IMR-90 (cell line): ENCODE measurements around the gene IWS1. TPM values are rescaled to one million over a fixed set of nuclear protein-coding genes. Genes with fewer than 3 reads are reported as not detected.

Source experiments
- ATAC-seq: fragments of 200-7000 bp; cut with Tn5 transposase; 2 replicates; pipeline ENCODE4 v1.9.1; 2020; ENCODE audit warnings: low read depth, mild to moderate bottlenecking, moderate library complexity
- BruUV-seq: library from RNA; stranded (reverse); fragments of 400-500 nt; replicated peaks from 2 replicates; lab custom pipeline; 2021; lab: Mats Ljungman, UMichigan
- CTCF ChIA-PET: fragments of 300-600 bp; formaldehyde crosslinking; extraction: SDS; loops from one replicate; lab custom pipeline; 2021; ENCODE audit warnings: antibody characterized with exemption; lab: Yijun Ruan, JAX
- POLR2A ChIA-PET: fragments of 300-600 bp; sonication (Branson Sonifier 250); formaldehyde crosslinking; loops from one replicate; lab custom pipeline; 2022; ENCODE audit warnings: antibody characterized with exemption; ENCODE audit not compliant: unreplicated experiment; lab: Charles Lee
- DNase-seq: peaks from one replicate; pipeline ENCODE4 v3.0.0; 2013
- H2AFZ ChIP-seq: replicated peaks from 2 replicates; pipeline ENCODE3; 2013; ENCODE audit warnings: low read length, mild to moderate bottlenecking; ENCODE audit not compliant: poor library complexity
- H2AK5ac ChIP-seq: 2 replicates; pipeline ENCODE4 v1.6.1; 2013; ENCODE audit warnings: low read depth, low read length, inconsistent platforms
- H2AK9ac ChIP-seq: replicated peaks from 2 replicates; pipeline ENCODE3; 2013; ENCODE audit warnings: mild to moderate bottlenecking, low read depth, low read length, moderate library complexity; ENCODE audit not compliant: poor library complexity
- H2BK120ac ChIP-seq: 2 replicates; pipeline ENCODE4 v1.6.1; 2013; ENCODE audit warnings: low read depth, low read length, inconsistent platforms
- H2BK15ac ChIP-seq: 3 replicates; pipeline ENCODE4 v1.6.1; 2013; ENCODE audit warnings: low read depth, low read length, inconsistent platforms
- H2BK20ac ChIP-seq: 2 replicates; pipeline ENCODE4 v1.6.1; 2013; ENCODE audit warnings: low read depth, mild to moderate bottlenecking, inconsistent platforms, low read length, moderate library complexity
- H2BK5ac ChIP-seq: 2 replicates; pipeline ENCODE4 v1.6.1; 2013; ENCODE audit warnings: mild to moderate bottlenecking, low read depth, low read length, inconsistent platforms; ENCODE audit not compliant: poor library complexity, severe bottlenecking
- H3K14ac ChIP-seq: replicated peaks from 2 replicates; pipeline ENCODE4 v1.6.1; 2013; ENCODE audit warnings: low read depth, low read length, inconsistent platforms
- H3K18ac ChIP-seq: 2 replicates; pipeline ENCODE4 v1.6.1; 2013; ENCODE audit warnings: low read depth, low read length, control low read depth
- H3K23ac ChIP-seq: 2 replicates; pipeline ENCODE4 v1.6.1; 2013; ENCODE audit warnings: low read depth, low read length, inconsistent platforms
- H3K27ac ChIP-seq: 2 replicates; pipeline ENCODE4 v1.5.1; 2013; ENCODE audit warnings: mild to moderate bottlenecking, control low read depth, low read length; ENCODE audit not compliant: insufficient read depth
- H3K27me3 ChIP-seq: 2 replicates; pipeline ENCODE4 v1.6.1; 2013; ENCODE audit warnings: low read length; ENCODE audit not compliant: control insufficient read depth, insufficient read depth
- H3K36me3 ChIP-seq: 2 replicates; pipeline ENCODE4 v1.6.1; 2013; ENCODE audit warnings: low read length, mixed read lengths; ENCODE audit not compliant: control insufficient read depth, insufficient read depth
- H3K4ac ChIP-seq: 2 replicates; pipeline ENCODE4 v1.6.1; 2013; ENCODE audit warnings: low read depth, low read length, inconsistent platforms
- H3K4me1 ChIP-seq: 2 replicates; pipeline ENCODE4 v1.6.1; 2013; ENCODE audit warnings: low read length, mixed read lengths; ENCODE audit not compliant: control insufficient read depth, insufficient read depth
- H3K4me2 ChIP-seq: 2 replicates; pipeline ENCODE4 v1.6.1; 2013; ENCODE audit warnings: low read depth, mild to moderate bottlenecking, control low read depth, low read length, moderate library complexity
- H3K4me3 ChIP-seq: 2 replicates; pipeline ENCODE4 v1.5.1; 2013; ENCODE audit warnings: low read depth, mild to moderate bottlenecking, control low read depth, low read length, moderate library complexity; ENCODE audit not compliant: insufficient read depth
- H3K56ac ChIP-seq: 2 replicates; pipeline ENCODE4 v1.6.1; 2013; ENCODE audit warnings: low read length, inconsistent platforms; ENCODE audit not compliant: insufficient read depth; ENCODE audit errors: extremely low read depth
- H3K79me1 ChIP-seq, 2 experiments: 2 replicates each; pipeline ENCODE4 v1.6.1; 2013; ENCODE audit warnings: low read length in 2 of 2, inconsistent platforms in 1 of 2, low read depth in 1 of 2
- H3K9ac ChIP-seq: 2 replicates; pipeline ENCODE4 v1.6.1; 2013; ENCODE audit warnings: low read depth, low read length, control low read depth
- H3K9me1 ChIP-seq: 2 replicates; pipeline ENCODE4 v1.6.1; 2013; ENCODE audit warnings: low read length, inconsistent platforms; ENCODE audit not compliant: insufficient read depth
- H3K9me3 ChIP-seq: 2 replicates; pipeline ENCODE4 v1.6.1; 2013; ENCODE audit warnings: low read length; ENCODE audit not compliant: control insufficient read depth, insufficient read depth
- H4K20me1 ChIP-seq: 2 replicates; pipeline ENCODE4 v1.6.1; 2013; ENCODE audit warnings: low read length, inconsistent platforms; ENCODE audit not compliant: insufficient read depth
- H4K5ac ChIP-seq: 2 replicates; pipeline ENCODE4 v1.6.1; 2013; ENCODE audit warnings: mild to moderate bottlenecking, low read depth, low read length, control low read depth
- H4K8ac ChIP-seq, 2 experiments: 2 replicates each; pipeline ENCODE4 v1.6.1; 2013; ENCODE audit warnings: low read depth in 2 of 2, low read length in 2 of 2, control low read depth in 1 of 2, inconsistent platforms in 1 of 2
- H4K91ac ChIP-seq: 2 replicates; pipeline ENCODE4 v1.6.1; 2013; ENCODE audit warnings: low read depth, low read length, inconsistent platforms; ENCODE audit not compliant: insufficient read depth
- BHLHE40 ChIP-seq: fragments of 150-350 bp; IDR thresholded peaks from 2 replicates; pipeline ENCODE4 v1.6.1; 2016; ENCODE audit warnings: mild to moderate bottlenecking, low read depth, low read length
- CEBPB ChIP-seq: IDR thresholded peaks from 2 replicates; pipeline ENCODE4 v1.6.1; 2012; ENCODE audit warnings: low read depth, low read length, improper control_type of control experiment
- CHD1 ChIP-seq: IDR thresholded peaks from 2 replicates; pipeline ENCODE4 v1.6.1; 2012; ENCODE audit warnings: low read depth, low read length, improper control_type of control experiment
- CTCF ChIP-seq: conservative IDR thresholded peaks from 2 replicates; pipeline ENCODE4 v1.5.1; 2012; ENCODE audit warnings: mild to moderate bottlenecking, low read depth, low read length, improper control_type of control experiment
- FOS ChIP-seq: fragments of 150-350 bp; IDR thresholded peaks from 2 replicates; pipeline ENCODE4 v1.6.1; 2016; ENCODE audit warnings: low read depth, low read length
- MAFK ChIP-seq: IDR thresholded peaks from 2 replicates; pipeline ENCODE4 v1.6.1; 2012; ENCODE audit warnings: low read depth, low read length, improper control_type of control experiment
- MAZ ChIP-seq: IDR thresholded peaks from 2 replicates; pipeline ENCODE4 v1.6.1; 2012; ENCODE audit warnings: low read depth, mild to moderate bottlenecking, low read length, improper control_type of control experiment, moderate library complexity, borderline replicate concordance
- MXI1 ChIP-seq: IDR thresholded peaks from 2 replicates; pipeline ENCODE4 v1.6.1; 2012; ENCODE audit warnings: low read depth, mild to moderate bottlenecking, low read length, moderate library complexity, borderline replicate concordance
- NFE2L2 ChIP-seq: fragments of 150-350 bp; IDR thresholded peaks from 2 replicates; pipeline ENCODE4 v1.6.1; 2016; ENCODE audit warnings: low read depth, mild to moderate bottlenecking, low read length
- POLR2A ChIP-seq: IDR thresholded peaks from 2 replicates; pipeline ENCODE4 v1.6.1; 2012; ENCODE audit warnings: mild to moderate bottlenecking, low read depth, low read length
- RAD21 ChIP-seq: IDR thresholded peaks from 2 replicates; pipeline ENCODE4 v1.6.1; 2012; ENCODE audit warnings: low read length, improper control_type of control experiment
- RCOR1 ChIP-seq: IDR thresholded peaks from 2 replicates; pipeline ENCODE4 v1.6.1; 2012; ENCODE audit warnings: mild to moderate bottlenecking, low read length, improper control_type of control experiment; ENCODE audit not compliant: insufficient replicate concordance
- RFX5 ChIP-seq: IDR thresholded peaks from 2 replicates; pipeline ENCODE4 v1.8.0; 2012; ENCODE audit warnings: low read depth, mild to moderate bottlenecking, low read length, moderate library complexity
- SMC3 ChIP-seq: fragments of 150-350 bp; IDR thresholded peaks from 2 replicates; pipeline ENCODE4 v1.6.1; 2016; ENCODE audit warnings: low read depth, mild to moderate bottlenecking, antibody characterized with exemption, low read length, moderate library complexity
- WGBS, 2 experiments: methylation state at CpG; one replicate each; pipeline versions ENCODE4 v1.1.5 to v1.1.7; 2013; ENCODE audit warnings: missing lambda C conversion rate in 2 of 2; ENCODE audit not compliant: insufficient read length in 1 of 2; ENCODE audit errors: extremely low coverage in 2 of 2; 5-methylcytosine and 5-hydroxymethylcytosine counted together
- dilution Hi-C: fragments of 300-500 bp; cut with HindIII; formaldehyde crosslinking; loops from one replicate; pipeline ENCODE4 v1.14.3; 2018; ENCODE audit warnings: low sequenced_read_pairs; ENCODE audit not compliant: unreplicated experiment
- in situ Hi-C: fragments of 300-500 bp; cut with MboI; formaldehyde crosslinking; loops from 3 replicates; pipeline ENCODE4 v1.14.3; 2019; ENCODE audit warnings: low sequenced_read_pairs, inconsistent platforms, mixed read lengths
- intact Hi-C: fragments of 100-400 bp; cut with micrococcal nuclease; formaldehyde crosslinking; loops from 2 replicates; pipeline ENCODE4 v1.10.0; 2022
- polyA plus RNA-seq, 3 experiments: library from polyadenylated mRNA; depleted of rRNA; stranded (reverse); fragments of >200 nt; gene quantifications; 2 replicates each; pipeline ENCODE4 v1.2.3, GENCODE V29; 2012; ENCODE audit warnings: low replicate concordance in 1 of 3
- total RNA-seq: library from RNA; depleted of rRNA; stranded (reverse); fragments of >200 nt; gene quantifications from 2 replicates; pipeline ENCODE4 v1.2.3, GENCODE V29; 2012
- TF ChIP-seq, protein P1 (sequence below): fragments of 150-350 bp; IDR thresholded peaks from 2 replicates; pipeline ENCODE4 v1.6.1; 2017; ENCODE audit warnings: mild to moderate bottlenecking, antibody characterized with exemption, low read length, low read depth
- TF ChIP-seq, protein P2 (sequence below): fragments of 150-350 bp; IDR thresholded peaks from 2 replicates; pipeline ENCODE4 v1.6.1; 2016; ENCODE audit warnings: low read depth, mild to moderate bottlenecking, low read length, moderate library complexity, borderline replicate concordance

IWS1 gene
- total and polyA plus RNA-seq, 2 of the 4 experiments (the other 2 are of a cell fraction), result 31.5 to 52.5 TPM

- H3K9me1 ChIP-seq, result peaks cover 9% of the 10 kb centered on the region; the same call in 1 of the 2 replicates
- no peak overlapping the region for H2AFZ ChIP-seq
- no peak overlapping the region for H3K18ac ChIP-seq
- no peaks in the 10 kb centered on the region for H3K9me3 ChIP-seq
- no peak overlapping the region for H2BK20ac ChIP-seq
- 100% methylated on average over 1 of the region's 5 CpGs; no CpG with 5 or more reads in 1 of the 2 experiments for WGBS, 2 experiments
- no TSS peak for BruUV-seq
- no peak overlapping the region for H3K4me3 ChIP-seq
- no peak overlapping the region for H3K56ac ChIP-seq
- H3K4me1 ChIP-seq, result peaks cover 6% of the 10 kb centered on the region; the same call in 1 of the 2 replicates
- no peak overlapping the region for H3K23ac ChIP-seq
- no peak overlapping the region for H2AK5ac ChIP-seq
- no peak overlapping the region for H2BK15ac ChIP-seq
- no peak overlapping the region for H2BK120ac ChIP-seq
- H3K9ac ChIP-seq, result no peak overlapping the region
- no peak overlapping the region for H3K4ac ChIP-seq
- H2BK5ac ChIP-seq, result no peak overlapping the region
- H3K4me2 ChIP-seq, result no peak overlapping the region
- in situ Hi-C loops (no loop called here), intact Hi-C loops (no loop called here), dilution Hi-C loops (no loop called here)
- ATAC-seq (no peak), DNase-seq (no peak)
- ChIA-PET POLR2A (no interaction called here), CTCF (no interaction called here)
- no peaks in the 10 kb centered on the region; the same call in 1 of the 2 replicates for H4K20me1 ChIP-seq
- H2AK9ac ChIP-seq, result no peak overlapping the region
- H3K27ac ChIP-seq, result no peak overlapping the region
- peaks cover 61% of the 10 kb centered on the region for H3K36me3 ChIP-seq
- no peak overlapping the region for H4K8ac ChIP-seq
- H4K91ac ChIP-seq, result no peak overlapping the region
- H3K14ac ChIP-seq, result no peak overlapping the region
- no peak overlapping the region for H4K5ac ChIP-seq
- peaks cover 14 to 32% of the 10 kb centered on the region in 2 experiments; a peak in 3 of 4 replicates for H3K79me1 ChIP-seq
- TF ChIP-seq, protein P1, sequence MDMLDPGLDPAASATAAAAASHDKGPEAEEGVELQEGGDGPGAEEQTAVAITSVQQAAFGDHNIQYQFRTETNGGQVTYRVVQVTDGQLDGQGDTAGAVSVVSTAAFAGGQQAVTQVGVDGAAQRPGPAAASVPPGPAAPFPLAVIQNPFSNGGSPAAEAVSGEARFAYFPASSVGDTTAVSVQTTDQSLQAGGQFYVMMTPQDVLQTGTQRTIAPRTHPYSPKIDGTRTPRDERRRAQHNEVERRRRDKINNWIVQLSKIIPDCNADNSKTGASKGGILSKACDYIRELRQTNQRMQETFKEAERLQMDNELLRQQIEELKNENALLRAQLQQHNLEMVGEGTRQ, result no peak
- TF ChIP-seq RFX5, result no peak
- no peak for TF ChIP-seq CEBPB
- TF ChIP-seq, protein P2, sequence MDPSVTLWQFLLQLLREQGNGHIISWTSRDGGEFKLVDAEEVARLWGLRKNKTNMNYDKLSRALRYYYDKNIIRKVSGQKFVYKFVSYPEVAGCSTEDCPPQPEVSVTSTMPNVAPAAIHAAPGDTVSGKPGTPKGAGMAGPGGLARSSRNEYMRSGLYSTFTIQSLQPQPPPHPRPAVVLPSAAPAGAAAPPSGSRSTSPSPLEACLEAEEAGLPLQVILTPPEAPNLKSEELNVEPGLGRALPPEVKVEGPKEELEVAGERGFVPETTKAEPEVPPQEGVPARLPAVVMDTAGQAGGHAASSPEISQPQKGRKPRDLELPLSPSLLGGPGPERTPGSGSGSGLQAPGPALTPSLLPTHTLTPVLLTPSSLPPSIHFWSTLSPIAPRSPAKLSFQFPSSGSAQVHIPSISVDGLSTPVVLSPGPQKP, result no peak
- no peak for TF ChIP-seq POLR2A
- no peak for TF ChIP-seq MXI1
- no peak for TF ChIP-seq CHD1
- no peak for TF ChIP-seq SMC3
- TF ChIP-seq RAD21, result no peak
- no peak for TF ChIP-seq MAZ
- no peak for TF ChIP-seq RCOR1
- no peak for TF ChIP-seq CTCF
- TF ChIP-seq NFE2L2, result no peak
- TF ChIP-seq MAFK, result no peak
- TF ChIP-seq BHLHE40, result no peak
- no peak for TF ChIP-seq FOS
- H3K27me3 ChIP-seq, result no peaks in the 10 kb centered on the region
Observed at GRCh38 chr2:127485694-127486071, 40.6 kb downstream of the IWS1 start.
